ENCODE results near the gene IGF1. TPM values are rescaled to one million over a fixed set of nuclear protein-coding genes. Genes with fewer than 3 reads are reported as not detected.

The IGF1 gene
- total RNA-seq, 2 donors from 2014 or later = not detected

DNA sequence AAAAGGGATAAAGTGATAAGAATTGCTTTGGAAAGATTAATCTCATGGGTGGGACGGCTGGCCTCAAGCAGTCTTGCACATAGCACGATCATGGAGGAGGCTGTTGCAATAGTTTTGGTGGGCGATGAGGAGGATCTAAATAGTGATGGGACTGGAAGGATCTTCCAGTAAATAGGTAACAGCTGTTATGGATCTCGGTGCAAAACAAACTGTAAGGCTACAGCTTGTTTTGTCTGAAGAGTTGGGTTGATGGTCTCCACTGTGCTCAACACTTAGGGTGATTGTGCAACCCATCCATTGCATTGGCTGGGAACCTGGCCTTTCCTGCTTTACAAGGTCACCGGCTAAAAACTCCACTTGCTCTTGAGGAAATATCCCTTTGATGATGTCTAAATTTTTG is 21.0 kb downstream of the IGF1 start:
- TF ChIP-seq, protein P1, sequence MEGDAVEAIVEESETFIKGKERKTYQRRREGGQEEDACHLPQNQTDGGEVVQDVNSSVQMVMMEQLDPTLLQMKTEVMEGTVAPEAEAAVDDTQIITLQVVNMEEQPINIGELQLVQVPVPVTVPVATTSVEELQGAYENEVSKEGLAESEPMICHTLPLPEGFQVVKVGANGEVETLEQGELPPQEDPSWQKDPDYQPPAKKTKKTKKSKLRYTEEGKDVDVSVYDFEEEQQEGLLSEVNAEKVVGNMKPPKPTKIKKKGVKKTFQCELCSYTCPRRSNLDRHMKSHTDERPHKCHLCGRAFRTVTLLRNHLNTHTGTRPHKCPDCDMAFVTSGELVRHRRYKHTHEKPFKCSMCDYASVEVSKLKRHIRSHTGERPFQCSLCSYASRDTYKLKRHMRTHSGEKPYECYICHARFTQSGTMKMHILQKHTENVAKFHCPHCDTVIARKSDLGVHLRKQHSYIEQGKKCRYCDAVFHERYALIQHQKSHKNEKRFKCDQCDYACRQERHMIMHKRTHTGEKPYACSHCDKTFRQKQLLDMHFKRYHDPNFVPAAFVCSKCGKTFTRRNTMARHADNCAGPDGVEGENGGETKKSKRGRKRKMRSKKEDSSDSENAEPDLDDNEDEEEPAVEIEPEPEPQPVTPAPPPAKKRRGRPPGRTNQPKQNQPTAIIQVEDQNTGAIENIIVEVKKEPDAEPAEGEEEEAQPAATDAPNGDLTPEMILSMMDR (conservative IDR thresholded peaks at IDR 0.05) = no peak
- Mint-ChIP-seq H3K4me3 (no peak overlapping the region), H3K36me3 (ENCODE audit: low read depth) (no peaks in the 10 kb centered on the region), H3K27ac (no peak overlapping the region), H3K27me3 (ENCODE audit: insufficient read depth) (no peaks in the 10 kb centered on the region), H3K4me1 (peaks cover 23% of the 10 kb centered on the region), H3K9me3 (no peaks in the 10 kb centered on the region)
- Histone ChIP-seq H3K9me3 (ENCODE audit: control insufficient read depth, low read length) (no peaks in the 10 kb centered on the region), H3K27me3 (ENCODE audit: control insufficient read depth, insufficient read depth, low read length, poor library complexity, severe bottlenecking) (no peaks in the 10 kb centered on the region), H3K4me3 (ENCODE audit: low read length) (peak overlapping the region; percentile 28), H3K9ac (ENCODE audit: extremely low read depth, low read length, poor library complexity, severe bottlenecking) (no peak overlapping the region), H3K36me3 (ENCODE audit: control insufficient read depth, insufficient read depth, low read length) (no peaks in the 10 kb centered on the region), H3K4me1 (ENCODE audit: control insufficient read depth, insufficient read depth, low read length) (peaks cover 14% of the 10 kb centered on the region), H3K27ac (ENCODE audit: low read depth, low read length) (no peak overlapping the region)
- 88 to 93% methylated on average over 3 to 5 of the region's 5 CpGs for WGBS, 2 experiments (ENCODE audit: insufficient coverage in 1 of 2, insufficient read length in 1 of 2)
- DNase-seq = no peak

- DNase-seq = no peak
- Histone ChIP-seq H3K36me3 (ENCODE audit: control insufficient read depth, insufficient read depth, low read length) (no peaks in the 10 kb centered on the region), H3K4me1 (ENCODE audit: control insufficient read depth, insufficient read depth, low read length) (peaks cover 8% of the 10 kb centered on the region), H3K9ac (ENCODE audit: extremely low read depth, low read length, poor library complexity, severe bottlenecking) (no peak overlapping the region), H3K27me3 (ENCODE audit: control insufficient read depth, insufficient read depth, low read length, poor library complexity, severe bottlenecking) (no peaks in the 10 kb centered on the region), H3K27ac (ENCODE audit: low read depth, low read length) (no peak overlapping the region), H3K9me3 (ENCODE audit: control insufficient read depth, low read length) (no peaks in the 10 kb centered on the region), H3K4me3 (ENCODE audit: low read length) (no peak overlapping the region)
- TF ChIP-seq, protein P1 (conservative IDR thresholded peaks at IDR 0.05) = no peak
- no peaks in the 10 kb centered on the region for H3K27me3 Mint-ChIP-seq (ENCODE audit: insufficient read depth)
- peaks cover 10% of the 10 kb centered on the region for H3K4me1 Mint-ChIP-seq
- no peak overlapping the region for H3K4me3 Mint-ChIP-seq
- no peaks in the 10 kb centered on the region for H3K9me3 Mint-ChIP-seq
- H3K36me3 Mint-ChIP-seq (ENCODE audit: low read depth) = no peaks in the 10 kb centered on the region
- 89 to 96% methylated on average over 4 of the region's 4 CpGs for WGBS, 2 experiments (ENCODE audit: insufficient coverage in 1 of 2, insufficient read length in 1 of 2)
- no peak overlapping the region for H3K27ac Mint-ChIP-seq
Observed at GRCh38 chr12:102454808-102455760, 25.3 kb downstream of the IGF1 start.

DNA sequence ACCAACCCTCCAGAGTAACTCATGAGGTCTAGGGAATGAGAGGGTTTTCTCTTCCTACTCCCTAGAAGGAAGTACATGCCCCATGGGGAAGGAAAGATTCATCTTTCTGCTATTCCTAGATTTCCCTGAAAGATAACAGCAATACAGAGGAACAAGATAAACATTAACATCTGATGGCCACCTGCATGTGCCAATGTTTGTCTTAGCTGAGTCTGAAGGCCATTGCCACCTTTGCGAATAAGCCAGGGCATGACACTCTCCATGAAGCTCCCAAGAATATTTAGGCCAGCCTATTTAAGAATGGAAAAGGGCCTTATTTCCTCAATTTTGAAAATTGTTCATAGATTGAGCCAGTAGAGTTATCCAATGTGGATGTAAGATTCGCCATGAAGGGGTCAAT is 26.0 kb downstream of the IGF1 start:
- Histone ChIP-seq H3K27ac (ENCODE audit: low read depth, low read length) (no peak overlapping the region), H3K4me1 (ENCODE audit: control insufficient read depth, insufficient read depth, low read length) (peaks cover 6% of the 10 kb centered on the region), H3K27me3 (ENCODE audit: control insufficient read depth, insufficient read depth, low read length, poor library complexity, severe bottlenecking) (no peaks in the 10 kb centered on the region), H3K4me3 (ENCODE audit: low read length) (no peak overlapping the region), H3K36me3 (ENCODE audit: control insufficient read depth, insufficient read depth, low read length) (no peaks in the 10 kb centered on the region), H3K9me3 (ENCODE audit: control insufficient read depth, low read length) (no peaks in the 10 kb centered on the region), H3K9ac (ENCODE audit: extremely low read depth, low read length, poor library complexity, severe bottlenecking) (no peak overlapping the region)
- Mint-ChIP-seq H3K9me3 (no peaks in the 10 kb centered on the region), H3K36me3 (ENCODE audit: low read depth) (no peaks in the 10 kb centered on the region), H3K27me3 (ENCODE audit: insufficient read depth) (no peaks in the 10 kb centered on the region), H3K27ac (no peak overlapping the region), H3K4me3 (no peak overlapping the region), H3K4me1 (peaks cover 7% of the 10 kb centered on the region)
- TF ChIP-seq, protein P1 (conservative IDR thresholded peaks at IDR 0.05) = no peak
- WGBS, 2 experiments (ENCODE audit: insufficient coverage in 1 of 2, insufficient read length in 1 of 2) = 97 to 100% methylated on average over 2 of the region's 2 CpGs
- no peak for DNase-seq

All from endodermal cell (in vitro differentiated cells).